HG02981 (cell line): ENCODE data around the gene ZNF681.
"Not testable (repeated sequence)": the region's sequence is repeated elsewhere in the genome, so short reads cannot be mapped to it uniquely, and the experiment has no call there.

Source experiments
- ATAC-seq: cut with Tn5 transposase; IDR thresholded peaks from one replicate; pipeline ENCODE4 v1.9.1; 2021; ENCODE audit warnings: mild to moderate bottlenecking, moderate library complexity; ENCODE audit not compliant: unreplicated experiment

The ZNF681 gene

DNA sequence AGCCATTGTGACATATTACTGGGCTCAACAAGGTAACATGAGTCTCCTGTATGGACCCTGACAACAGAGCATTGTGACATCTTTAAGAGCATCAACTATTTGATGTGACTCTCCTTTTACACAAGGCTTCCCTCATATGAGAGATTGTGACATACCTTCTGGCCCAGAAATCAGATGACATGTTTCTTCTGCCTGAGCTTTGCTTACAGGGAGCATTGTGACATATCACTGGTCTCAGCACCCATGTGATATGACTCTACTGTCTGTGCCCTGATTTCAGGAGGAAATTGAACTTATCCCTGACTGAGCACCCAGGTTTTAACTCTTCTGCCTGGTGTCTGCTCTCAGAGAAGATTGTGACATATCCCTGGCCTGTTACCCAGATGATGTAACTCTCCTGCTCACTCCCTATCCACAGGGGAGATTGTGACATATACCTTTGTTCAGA, 15.9 kb upstream of the ZNF681 start:
- no peak for ATAC-seq

DNA sequence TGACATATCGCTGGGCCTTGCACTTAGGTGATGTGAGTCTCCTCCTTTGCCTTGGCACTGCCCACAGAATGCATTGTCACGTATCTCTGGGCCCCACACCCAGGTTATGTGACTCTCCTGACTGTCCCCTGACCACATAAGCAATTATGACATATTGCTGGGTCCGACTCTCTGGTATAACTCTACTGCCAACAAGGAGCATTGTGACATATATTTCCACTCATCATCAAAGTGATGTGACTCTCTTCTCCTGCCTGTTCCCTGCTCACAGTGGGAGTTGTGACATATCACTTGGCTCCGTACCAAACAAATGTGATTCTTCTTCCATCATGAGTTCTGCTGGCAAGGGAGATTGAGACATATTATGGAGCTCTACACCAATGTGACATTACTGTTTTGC, 15.4 kb upstream of the ZNF681 start:
- ATAC-seq: no peak

DNA sequence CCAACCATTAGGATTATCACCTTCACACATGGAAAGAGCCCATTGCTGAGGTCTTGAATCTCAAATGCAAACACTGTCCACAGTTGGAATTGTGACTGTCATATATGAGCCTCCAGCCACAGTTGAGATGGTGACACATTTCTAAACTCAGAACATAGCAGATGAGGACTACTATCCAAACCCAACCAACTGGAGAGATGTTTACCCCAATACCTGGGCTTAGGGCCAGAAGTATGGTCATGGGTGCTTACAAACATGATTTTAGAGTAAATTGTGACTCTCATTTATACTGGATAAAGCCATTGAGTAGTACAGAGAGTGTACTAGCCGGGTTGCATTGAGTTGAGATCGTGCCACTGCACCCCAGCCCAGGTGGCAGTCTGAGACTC, 14.0 kb upstream of the ZNF681 start:
- no peak for ATAC-seq

DNA sequence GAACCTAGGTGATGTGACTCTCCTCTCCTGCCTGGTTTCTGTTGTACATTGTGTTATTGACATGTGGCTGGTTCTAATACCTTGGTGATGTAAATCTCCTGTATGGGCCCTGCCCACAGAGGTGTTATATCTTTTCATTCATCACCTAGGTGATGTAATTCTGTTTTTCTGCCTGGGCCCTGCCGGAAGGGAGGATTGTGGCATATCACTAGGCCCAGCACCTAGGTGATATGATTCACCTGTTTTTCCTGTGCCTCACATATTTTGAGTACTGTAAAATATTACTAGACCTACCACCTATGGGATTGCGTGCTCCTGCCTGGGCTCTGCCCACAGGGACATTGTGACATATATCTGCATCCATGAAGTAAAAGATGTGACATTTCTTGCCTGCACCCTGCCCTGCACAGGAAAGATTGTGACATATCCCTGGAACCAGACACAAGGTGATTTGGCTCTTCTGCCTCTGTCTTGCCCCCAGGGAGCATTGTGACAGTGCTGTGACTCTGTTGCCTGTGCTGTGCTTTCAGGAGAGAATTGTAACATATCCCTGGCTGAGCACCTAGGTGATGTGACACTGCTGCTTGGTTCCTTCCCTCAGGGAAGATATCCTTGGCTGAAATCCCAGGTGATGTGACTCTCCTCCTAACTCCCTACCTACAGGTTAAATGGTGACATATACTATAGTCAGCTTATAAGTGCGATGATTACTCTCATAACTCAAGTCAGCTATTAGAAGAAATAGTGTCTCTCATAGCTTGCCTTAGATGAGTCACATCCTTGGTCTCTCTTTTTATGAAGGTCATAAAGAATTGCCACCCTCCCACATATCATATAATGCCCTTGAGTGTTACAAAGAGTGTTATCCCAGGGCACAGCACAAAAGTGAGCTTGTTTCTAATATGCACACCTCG, 13.3 kb upstream of the ZNF681 start:
- ATAC-seq: no peak

DNA sequence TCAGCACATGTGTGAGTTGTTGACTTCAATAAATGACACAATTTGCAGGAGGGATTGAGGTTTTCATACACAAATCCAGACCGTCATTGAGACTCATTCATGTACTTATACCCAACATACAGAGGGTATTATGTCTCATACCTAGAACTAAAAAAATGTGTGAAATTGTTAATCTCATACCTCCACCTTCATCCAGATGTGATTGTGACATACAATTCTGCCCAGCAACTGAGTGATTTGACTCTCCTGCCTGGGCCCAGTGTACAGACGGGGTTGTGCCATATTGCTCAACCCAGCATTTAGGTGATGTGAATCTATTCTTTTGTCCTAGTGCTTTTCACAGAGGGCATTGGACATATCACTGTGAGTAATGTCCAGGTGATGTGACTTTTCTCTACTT, 12.6 kb upstream of the ZNF681 start:
- ATAC-seq: no peak

DNA sequence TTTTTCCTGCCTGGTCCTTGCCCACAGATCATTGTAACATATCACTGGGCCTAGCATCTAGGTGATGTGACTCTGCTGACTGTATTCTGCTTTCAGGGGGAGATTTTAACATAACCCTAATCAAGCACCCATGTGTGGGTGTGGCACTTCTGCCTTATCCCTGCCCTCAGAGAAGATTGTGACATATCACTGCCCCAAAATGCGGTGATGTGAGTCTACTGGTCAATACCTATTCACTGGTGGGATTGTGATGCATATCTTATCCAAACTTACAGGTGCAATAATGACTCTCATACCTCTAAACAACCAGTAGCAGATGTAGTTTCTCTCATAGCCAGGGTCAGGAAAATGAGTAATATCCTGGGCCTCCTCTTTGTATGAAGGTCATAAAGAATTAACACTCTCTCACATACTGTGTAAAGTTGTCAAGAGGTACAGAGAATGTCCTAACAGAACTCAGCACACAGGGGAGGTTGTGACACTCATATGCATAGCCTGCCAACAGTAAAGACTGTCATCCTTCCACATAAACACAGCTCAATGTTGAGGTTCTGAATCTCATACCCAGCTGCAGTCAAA, 12.1 kb upstream of the ZNF681 start:
- no peak for ATAC-seq

DNA sequence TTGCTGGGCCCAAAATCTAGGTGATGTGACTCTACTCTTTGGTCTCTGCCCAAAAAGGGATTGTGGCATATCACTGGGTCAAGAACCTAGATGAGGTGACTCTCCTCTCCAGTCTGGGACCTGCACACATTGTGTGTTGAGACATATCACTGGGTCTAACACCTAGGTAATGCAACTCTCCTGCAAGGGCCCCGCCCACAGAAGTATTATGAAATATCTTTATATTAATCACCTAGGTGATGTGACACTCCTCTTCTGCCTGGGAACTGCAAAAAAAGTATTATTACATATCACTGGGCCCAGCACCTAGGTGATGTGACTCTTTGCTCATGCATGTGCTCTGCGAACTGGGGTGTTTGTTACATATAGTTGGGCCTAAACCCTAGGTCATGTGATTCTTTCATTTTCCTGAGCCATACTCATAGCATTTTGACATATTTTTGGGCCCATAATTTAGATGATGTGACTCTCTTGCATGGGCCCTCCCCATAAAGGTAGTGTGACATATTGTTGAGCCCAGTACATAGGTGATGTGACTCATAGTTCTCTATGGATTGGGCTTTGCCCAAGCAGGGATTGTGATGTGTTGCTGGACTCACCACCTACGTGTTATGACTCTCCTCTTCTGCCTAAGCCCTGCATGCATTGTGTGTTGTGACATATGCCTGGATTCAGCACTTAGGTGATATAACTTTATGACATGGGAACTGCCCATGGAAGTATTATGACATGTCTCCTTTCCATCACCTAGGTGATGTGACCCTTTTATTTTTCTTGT, 11.2 kb upstream of the ZNF681 start:
- ATAC-seq: no peak

DNA sequence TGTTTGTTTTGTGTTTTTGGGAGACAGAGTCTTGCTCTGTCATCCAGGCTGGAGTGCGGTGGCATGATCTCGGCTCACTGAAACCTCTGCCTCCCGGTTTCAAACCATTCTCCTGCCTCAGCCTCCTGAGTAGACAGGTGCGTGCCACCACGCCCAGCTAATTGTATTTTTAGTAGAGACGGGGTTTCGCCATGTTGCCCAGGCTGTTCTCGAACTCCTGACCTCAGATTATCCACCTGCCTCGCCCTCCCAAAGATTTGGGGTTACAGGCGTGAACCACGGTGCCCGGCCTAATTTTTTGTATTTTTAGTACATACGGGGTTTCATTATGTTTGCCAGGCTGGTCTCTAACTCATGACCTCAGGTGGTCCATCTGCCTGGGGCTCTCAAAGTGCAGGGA, 8.3 kb upstream of the ZNF681 start:
- no peak for ATAC-seq

DNA sequence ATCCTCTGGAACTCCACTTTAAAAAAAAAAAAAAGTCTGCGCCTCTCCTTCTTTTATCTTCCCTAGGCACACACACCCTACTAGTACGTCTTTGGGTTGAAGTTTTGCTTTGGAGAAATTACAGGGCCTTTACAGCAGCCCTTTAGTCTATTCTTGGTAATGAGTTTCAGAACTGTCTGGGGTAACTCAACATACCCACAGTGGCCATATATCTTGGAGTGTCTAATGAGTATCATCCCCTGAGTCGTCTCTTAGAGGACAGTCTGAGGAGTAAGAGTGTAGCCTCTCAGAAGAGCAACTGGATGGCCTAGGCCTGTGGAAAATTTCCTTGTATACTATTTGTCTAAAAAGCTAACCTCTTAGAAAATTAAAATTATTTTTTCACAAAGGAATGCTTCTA, 6.1 kb upstream of the ZNF681 start:
- ATAC-seq: no peak

DNA sequence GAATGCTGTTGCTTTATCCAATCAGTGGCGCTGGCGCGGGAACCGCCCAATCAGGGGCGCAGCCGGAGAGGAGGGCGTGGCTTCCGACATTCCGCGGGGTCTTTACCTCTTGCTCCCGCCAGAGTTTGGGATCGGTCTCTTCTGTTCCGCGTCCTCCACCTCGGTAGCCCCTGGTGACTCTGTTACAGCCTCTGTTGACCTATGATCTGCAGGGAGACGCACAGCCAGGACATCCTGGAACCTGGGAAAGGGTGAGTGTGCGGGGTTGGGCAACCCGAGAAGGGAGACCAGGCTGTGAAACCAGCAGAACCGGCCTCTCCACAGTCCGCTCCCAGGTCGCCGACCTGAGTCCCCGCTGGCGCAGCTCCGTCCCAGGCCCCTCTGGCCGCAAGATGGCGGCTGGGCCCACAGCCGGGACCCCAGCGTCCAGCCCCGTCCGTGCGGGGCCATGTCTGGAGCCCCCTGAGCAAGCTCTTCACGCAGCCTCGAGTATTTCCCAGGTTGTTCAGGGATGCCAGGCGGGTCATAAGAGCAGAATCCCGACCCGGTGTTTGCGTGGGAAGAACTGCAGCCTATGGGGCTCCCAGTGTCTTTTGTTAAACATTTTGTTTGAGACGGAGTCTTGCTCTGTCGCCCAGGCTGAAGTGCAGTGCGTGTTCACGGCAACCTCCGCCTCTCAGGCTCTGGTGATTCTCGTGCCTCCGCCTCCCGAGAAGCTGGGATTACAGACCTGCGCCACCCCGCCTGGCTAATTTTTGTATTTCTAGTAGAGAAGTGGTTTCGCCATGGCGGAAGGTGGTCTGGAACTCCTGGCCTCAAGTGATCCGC, 4.4 kb upstream of the ZNF681 start:
- peak; percentile 65 for ATAC-seq

DNA sequence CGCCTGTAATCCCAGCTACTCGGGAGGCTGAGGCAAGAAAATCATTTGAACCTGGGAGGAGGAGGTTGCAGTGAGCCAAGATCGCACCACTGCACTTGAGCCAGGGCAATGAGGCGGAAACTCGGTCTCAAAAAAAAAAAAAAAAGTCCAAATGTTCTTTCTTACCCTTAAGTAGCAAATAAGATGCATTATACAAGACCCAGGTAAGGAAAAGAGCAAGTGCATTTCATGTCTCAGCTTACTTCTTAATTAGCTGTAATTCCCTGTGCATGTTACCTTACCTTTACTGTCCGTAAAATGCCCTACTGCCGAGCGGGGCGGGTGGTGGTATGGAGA, 3.8 kb upstream of the ZNF681 start:
- no peak for ATAC-seq

DNA sequence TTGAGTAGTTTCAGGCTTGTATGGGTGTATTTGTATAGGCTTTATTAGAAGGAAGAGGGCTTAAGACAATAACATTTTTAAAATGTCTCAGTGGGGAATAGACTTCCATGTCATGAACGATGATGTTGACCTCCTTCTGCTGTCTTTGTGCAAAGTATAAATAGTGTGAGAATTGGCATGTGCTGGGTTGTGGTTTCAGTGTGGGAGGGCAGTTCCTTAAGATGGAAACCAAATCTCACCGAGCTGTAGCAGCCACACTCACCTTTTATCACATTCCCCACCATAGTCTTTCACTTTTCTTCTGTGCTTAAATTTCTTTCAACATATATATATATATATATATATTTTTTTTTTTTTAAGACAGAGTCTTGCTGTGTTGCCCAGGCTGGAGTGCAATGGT, 1.6 kb upstream of the ZNF681 start:
- not testable (repeated sequence) for ATAC-seq

DNA sequence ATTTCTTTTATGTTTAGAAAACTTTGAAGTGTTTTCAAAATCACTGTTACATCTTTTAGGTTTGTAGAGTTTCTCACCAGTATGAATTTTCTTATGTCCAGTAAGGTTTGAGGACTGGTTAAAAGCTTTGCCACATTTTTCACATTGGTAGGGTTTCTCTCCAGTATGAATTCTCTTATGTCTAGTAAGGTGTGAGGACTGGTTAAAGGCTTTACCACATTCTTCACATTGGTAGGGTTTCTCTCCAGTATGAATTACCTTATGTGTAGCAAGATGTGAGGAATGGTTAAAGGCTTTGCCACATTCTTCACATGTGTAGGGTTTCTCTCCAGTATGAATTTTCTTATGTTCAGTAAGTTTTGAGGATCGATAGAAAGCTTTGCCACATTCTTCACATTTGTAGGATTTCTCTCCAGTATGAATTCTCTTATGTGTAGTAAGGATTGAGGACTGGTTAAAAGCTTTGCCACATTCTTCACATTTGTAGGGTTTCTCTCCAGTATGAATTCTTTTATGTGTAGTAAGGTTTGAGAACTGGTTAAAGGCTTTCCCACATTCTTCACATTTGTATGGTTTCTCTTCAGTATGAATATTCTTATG, 15.0 kb downstream of the ZNF681 start:
- not testable (repeated sequence) for ATAC-seq

DNA sequence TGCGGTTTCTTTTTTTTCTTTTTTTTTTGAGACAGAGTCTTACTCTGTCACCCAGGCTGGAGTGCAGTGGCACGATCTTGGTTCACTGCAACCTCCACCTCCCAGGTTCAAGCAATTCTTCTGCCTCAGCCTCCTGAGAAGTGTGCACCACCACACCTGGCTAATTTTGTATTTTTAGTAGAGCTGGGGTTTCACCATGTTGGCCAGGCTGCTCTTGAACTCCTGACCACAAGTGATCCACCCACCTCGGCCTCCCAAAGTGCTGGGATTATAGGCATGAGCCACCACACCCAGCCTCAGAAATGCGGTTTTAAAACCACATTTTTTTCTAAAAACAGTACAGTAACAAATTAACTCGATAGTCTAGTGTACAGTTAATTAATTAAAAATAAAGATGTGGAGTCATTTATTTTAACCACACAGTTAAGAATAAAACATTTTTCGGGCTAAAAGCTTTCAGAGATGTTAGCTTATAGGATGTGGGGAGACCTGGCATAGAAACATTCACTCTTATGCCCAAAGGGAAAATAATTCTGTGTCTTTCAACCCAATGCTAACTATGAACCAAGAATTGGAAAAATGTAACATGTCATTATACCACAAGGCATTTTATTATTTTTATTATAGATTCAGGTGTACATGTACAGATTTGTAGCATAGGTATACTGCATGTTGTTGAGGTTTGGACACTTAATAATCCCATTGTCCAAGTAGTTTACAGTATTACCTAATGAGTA, 27.8 kb downstream of the ZNF681 start:
- not testable (repeated sequence) for ATAC-seq

DNA sequence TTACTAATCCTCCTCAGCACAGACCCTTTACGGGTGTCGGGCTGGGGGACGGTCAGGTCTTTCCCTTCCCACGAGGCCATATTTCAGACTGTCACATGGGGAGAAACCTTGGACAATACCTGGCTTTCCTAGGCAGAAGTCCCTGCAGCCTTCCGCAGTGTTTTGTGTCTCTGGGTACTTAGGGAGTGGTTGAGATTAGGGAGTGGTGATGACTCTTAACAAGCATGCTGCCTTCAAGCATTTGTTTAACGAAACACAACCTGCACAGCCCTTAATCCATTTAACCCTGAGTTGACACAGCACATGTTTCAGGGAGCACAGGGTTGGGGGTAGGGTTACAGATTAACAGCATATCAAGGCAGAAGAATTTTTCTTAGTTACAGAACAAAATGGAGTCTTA, 34.5 kb downstream of the ZNF681 start:
- not testable (repeated sequence) for ATAC-seq

DNA sequence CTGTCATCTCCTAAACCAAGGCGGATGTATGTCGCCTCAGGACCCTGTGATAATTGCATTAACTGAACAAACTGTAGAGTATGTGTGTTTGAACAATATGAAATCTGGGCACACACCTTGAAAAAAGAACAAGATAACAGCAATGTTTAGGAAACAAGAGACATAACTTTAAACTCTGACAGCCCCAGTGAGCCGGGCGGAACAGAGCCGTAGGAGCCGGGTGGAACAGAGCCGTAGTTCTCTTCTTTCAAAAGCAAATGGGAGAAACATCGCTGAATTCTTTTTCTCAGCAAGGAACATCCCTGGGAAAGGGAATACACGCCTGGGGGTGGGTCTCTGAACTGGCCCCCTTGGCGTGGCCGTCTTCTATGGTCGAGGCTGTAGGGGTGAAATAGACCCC, 39.9 kb downstream of the ZNF681 start:
- ATAC-seq: no peak

DNA sequence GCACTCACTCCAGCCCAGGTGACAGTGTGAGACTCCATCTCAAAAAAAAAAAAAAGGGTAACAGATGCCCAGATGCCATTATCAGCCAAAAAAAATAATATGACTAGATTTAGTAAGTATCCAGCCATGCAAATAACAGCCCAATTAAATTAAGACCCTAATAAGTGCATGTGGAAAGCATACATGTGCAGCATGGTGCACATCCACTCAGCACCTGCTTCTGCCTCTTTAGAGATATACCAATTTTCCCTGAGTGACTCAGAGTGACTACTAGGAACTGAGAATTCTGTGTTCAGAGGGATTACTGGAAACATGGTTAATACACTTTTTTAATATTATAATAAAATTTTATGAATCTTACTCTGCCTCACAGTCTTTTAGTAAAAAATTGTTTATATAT, 41.9 kb downstream of the ZNF681 start:
- ATAC-seq: no peak

DNA sequence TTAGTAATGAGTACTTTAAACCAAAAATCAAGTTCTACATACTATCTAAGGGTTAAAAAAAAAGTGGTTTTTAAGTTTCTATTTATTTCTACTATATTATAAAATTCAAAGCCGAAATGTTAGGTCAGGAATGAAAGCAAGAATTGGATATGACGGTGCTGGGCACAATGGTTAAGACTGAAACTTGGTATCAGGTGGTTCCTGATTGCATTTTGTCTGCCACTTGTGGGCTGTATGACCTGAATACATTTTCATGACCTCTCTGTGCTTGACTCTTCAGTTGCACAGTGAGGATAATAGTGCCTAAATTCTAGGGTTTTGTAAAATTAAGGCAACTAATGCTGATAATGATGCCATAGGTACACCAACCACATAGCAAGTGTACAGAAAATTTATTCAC, 49.3 kb downstream of the ZNF681 start:
- no peak for ATAC-seq

DNA sequence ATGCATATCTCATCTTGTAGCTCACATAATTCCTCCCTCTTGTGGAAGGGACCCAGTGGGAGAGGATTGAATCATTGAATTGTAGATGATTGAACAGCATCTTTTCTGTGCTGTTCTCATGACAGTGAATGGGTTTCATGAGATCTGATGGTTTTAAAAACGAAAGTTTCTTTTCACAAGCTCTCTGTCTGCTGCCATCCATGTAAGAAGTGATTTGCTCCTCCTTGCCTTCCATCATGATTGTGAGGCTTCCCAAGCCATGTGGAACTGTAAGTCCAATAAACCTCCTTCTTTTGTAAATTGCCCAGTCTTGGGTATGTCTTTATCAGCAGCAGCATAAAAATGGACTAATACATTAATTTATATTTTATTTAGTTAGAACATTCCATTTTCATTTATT, 52.0 kb downstream of the ZNF681 start:
- ATAC-seq: no peak

DNA sequence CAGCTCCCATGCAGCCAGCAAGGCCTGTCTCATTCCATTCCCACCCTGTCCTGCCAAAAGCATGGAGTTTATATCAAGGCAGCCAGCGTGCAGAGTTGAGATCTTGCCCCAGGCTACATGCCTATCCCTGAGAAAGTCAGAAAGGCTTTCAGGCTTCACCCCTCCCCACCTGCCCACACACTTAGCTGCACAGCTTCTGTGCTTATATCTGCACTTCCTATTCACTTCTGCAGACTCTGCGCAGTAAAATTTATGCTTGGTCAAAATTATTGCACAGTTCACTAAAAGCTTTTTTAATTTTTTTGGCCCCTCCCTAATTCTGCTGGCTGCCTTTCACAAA, 59.2 kb downstream of the ZNF681 start:
- ATAC-seq: no peak
